Measurements from ENCODE around the gene SRSF4.
"Not testable (repeated sequence)": the region's sequence is repeated elsewhere in the genome, so short reads cannot be mapped to it uniquely, and the experiment has no call there.

Gene SRSF4

GRCh38 chr1:29124366-29125236, 57.1 kb downstream of the SRSF4 start:
- DNase-seq: peak; percentile 85

DNA sequence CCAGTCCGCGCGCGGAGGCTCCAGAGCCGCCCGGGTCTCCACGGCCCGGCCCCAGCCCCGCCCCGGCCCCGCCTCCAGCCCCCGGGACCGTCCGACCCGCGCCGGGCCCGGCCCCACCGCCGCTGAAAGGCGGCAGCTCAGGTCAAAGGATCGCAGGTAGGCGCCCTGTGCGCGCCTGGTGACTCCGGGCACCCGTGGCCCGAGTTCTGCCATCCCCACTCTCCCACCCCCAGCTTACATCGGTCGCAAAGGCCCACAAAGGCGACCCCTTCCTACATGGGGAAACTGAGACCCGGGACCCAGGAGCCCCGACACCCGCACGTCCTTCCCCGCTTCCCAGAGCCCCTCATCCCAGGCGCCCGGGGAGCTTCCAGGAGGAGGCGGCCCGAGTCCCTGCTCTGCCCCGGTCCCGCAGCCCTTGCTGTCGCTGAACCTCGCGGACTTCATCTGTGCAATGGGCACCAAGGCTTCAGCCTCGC, 57.8 kb downstream of the SRSF4 start, which contains the start of gene TMEM200B:
TMEM200B (minus strand) TSS at position 17 of the 479 bp plus-strand sequence. CDS start 2,075 bp downstream, outside the sequence.
- no peak for DNase-seq

GRCh38 chr1:29123053-29123886, 58.4 kb downstream of the SRSF4 start:
- peak; percentile 42 for DNase-seq

DNA sequence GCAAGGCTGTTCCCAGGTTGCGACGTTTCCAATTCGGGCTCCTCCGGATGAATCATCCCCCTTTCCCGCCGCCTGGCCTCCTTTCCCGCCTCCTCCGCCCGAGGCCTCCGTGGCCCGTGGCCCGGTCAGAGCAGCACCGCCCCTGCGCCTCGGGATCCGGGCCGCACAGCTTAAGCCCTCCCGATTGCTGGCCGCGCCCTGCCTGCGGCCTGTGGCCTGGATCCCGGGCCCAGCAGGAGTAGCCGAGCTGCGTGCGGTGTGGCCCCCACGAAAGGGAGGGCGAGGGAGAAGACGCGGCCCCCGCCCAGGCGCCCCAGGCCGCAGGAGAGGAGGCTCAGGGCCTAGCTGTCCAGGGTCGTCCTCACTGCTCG, 59.0 kb downstream of the SRSF4 start:
- peak; percentile 80 for DNase-seq

GRCh38 chr1:29121936-29122681, 59.6 kb downstream of the SRSF4 start:
- peak; percentile 21 for DNase-seq

DNA sequence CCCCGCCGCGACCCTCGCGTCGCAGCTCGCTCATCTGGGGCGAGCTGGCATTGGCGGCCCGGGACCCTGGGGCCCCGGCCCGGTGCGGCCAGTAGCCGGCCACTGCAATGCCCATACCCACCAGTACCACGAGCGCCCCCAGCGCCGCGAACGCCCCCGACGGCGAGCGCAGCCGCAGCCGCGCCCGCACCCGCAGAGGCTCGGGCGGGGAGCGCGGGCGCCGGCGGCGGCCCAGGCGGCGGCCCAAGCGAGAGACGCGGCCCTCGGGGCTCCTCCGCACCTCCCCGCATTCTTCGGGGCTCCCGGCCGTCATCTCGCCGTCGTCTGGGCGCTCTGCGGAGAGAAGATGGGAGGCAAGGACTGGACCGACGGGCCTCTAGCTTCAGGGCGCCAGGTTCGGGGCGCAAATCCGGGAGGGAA, 60.2 kb downstream of the SRSF4 start:
- DNase-seq: no peak

GRCh38 chr1:29120947-29121485, 60.7 kb downstream of the SRSF4 start:
- peak; percentile 51 for DNase-seq

DNA sequence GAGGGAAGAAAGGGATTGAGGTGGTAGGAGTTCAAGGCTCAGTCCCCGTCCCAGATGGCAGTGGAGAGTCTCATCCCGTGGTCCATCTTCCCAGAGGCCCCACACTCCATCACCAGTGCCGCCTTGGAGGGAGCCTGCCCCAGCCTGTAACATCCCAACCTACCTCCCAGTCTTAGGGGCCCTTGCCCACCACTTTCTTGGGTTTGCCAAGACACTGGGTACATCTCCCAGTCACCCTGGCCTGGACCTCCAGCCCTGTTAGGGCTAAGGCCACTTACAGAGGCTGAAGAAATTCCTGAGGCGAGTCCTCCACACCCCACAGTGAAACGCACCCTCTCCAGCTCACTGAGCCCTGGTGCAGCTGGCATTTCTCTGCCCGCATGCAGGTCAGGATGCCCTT, 61.3 kb downstream of the SRSF4 start:
- no peak for DNase-seq

GRCh38 chr1:29119121-29119929, 62.4 kb downstream of the SRSF4 start:
- DNase-seq: no peak

DNA sequence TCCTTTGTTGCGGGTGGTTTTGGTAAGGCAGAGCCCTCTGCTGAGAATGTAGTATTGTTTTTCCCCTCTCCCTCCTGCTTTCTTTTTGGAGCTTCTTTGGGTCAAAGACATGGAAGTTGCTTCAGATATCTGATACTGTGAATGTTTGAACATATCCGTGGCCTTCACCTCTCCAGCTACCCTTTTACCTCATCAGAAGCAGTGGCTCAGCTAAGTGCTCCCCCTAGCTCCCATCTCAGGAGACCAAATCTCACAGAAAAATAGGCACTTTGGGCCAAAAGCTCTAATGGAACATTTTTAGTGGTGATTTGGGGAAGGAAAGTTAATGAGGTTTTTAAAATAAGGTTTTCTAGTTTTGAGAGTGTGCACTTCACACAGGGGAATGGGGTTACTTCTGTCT, 64.3 kb downstream of the SRSF4 start:
- DNase-seq: no peak

- no peak for DNase-seq
Observed at GRCh38 chr1:29114654-29115053, 67.0 kb downstream of the SRSF4 start.

DNA sequence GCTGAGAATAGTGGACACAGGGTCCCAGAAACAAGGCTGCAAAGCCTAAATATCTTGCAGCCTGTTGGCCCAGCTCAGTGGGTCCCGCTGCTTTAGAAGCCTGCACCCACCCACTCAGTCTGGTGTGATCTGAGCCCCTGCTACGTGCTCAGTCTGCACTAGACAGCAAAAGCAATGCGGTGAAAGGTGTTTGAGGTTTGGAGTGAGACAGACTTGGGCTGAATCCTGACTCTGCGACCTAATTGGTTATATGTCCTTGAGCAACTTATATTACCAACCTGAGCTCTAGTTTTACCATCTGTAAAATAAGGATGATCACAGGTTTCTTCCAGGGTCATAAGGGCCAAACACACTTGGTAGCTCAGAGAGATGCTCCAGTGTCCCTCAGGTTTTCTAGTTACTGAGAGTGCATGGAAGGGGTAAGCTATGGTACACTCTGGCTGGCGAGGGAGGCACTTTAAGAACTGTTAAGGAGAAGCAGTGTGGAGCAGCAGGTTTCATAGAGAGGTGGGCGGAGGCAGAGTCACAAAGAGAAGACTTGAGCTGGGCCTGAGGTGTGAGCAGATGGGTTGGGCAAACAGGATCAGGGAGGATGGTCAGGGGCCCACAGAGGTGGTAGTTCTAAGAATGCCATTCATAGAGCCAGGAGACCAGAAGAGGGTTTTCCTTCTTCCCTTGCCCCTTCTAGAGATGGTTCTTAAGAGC, 68.1 kb downstream of the SRSF4 start:
- no peak for DNase-seq

DNA sequence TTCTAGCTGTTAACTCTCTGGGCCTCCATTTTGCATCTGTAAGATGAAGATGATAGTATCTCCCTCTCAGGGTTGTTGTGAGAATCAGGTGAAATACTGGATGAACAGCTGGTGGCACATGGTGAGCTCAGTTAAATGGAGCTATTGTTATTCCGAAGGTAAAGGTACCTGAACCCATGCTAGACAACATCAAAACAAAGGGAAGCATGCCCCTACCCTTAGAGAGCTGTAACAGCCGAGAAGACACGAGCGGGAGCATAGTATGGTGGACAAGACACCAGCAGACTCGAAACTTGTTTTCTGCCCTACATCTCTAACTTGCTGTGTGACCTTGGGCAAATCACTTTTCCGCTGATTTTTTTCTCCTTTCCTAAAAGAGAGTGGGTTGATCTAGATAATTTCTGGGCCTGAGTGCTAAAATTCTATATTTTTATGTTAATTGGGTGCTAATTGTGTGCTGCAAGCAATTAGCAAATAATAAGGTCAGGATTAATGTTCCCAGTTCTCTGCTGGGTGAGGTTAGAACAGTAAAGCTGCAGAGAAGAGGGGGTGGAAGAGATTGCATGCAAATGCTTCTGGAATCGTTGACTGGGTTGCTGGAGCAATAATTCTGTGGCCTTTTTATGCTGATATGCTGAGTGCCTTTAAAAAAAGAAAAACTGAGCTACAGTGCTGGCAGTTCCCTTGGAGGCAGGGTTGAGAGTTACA, 68.8 kb downstream of the SRSF4 start:
- no peak for DNase-seq

DNA sequence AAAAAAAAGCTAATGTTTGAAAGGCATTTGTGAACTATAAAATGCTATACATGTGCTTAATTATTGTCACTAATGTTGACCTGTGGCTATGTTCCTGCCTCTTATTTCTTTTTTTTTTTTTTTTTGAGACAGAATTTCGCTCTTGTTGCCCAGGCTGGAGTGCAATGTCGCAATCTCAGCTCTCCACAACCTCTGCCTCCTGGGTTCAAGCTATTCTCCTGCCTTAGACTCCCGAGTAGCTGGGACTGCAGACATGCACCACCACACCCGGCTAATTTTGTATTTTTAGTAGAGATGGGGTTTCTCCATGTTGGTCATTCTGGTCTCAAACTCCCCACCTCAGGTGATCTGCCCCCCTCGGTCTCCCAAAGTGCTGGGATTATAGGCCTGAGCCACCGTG, 73.7 kb downstream of the SRSF4 start:
- DNase-seq: not testable (repeated sequence)

GRCh38 chr1:29105822-29106221, 75.9 kb downstream of the SRSF4 start:
- DNase-seq: no peak

DNA sequence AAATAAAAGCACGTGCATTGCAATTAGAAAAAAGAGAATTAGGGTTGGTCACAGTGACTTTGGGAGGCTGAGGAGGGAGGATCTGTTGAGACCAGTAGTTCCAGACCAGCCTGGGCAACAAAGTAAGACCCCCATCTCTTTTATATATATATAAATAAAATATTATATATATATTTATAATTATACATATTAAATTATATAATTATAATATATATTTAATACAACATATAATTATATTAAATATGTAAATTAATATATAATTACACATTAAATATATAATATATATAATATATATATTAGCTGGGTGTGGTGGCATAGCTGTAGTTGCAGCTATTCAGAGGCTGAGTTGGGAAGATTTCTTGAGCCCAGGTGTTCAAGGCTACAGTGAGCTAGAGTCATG, 81.2 kb downstream of the SRSF4 start:
- no peak for DNase-seq

DNA sequence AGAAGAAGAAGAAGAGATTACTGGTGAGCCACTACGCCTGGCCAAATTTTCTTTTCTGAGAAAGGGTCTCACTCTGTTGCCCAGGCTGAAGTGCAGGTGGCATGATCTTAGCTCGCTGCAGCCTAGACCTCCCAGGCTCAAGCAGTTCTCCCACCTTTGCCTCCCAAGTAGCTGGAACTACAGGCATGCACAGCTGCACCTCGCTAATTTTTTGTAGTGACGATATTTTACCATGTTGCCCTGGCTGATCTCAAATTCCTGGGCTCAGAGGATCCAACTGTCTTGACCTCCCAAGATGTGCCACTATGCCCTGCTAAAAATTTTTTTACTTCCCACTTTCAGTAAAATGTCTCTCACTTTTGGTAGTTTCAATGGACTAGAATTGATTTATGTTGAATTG, 82.4 kb downstream of the SRSF4 start:
- no peak for DNase-seq

All from fibroblast of skin of back (primary cell).